ENCODE data around the gene CDH6.

The CDH6 gene

GRCh38 chr5:31182136-31182535 is 11.3 kb upstream of the CDH6 start:
- no peak for DNase-seq (ENCODE audit: low read depth)
- TF ChIP-seq, protein P1, sequence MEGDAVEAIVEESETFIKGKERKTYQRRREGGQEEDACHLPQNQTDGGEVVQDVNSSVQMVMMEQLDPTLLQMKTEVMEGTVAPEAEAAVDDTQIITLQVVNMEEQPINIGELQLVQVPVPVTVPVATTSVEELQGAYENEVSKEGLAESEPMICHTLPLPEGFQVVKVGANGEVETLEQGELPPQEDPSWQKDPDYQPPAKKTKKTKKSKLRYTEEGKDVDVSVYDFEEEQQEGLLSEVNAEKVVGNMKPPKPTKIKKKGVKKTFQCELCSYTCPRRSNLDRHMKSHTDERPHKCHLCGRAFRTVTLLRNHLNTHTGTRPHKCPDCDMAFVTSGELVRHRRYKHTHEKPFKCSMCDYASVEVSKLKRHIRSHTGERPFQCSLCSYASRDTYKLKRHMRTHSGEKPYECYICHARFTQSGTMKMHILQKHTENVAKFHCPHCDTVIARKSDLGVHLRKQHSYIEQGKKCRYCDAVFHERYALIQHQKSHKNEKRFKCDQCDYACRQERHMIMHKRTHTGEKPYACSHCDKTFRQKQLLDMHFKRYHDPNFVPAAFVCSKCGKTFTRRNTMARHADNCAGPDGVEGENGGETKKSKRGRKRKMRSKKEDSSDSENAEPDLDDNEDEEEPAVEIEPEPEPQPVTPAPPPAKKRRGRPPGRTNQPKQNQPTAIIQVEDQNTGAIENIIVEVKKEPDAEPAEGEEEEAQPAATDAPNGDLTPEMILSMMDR (conservative IDR thresholded peaks at IDR 0.05; ENCODE audit: control insufficient read depth, insufficient read depth, low read depth, low read length), result no peak
- no peak overlapping the region for H3K4me3 ChIP-seq (ENCODE audit: control insufficient read depth, low read depth, low read length)

DNA sequence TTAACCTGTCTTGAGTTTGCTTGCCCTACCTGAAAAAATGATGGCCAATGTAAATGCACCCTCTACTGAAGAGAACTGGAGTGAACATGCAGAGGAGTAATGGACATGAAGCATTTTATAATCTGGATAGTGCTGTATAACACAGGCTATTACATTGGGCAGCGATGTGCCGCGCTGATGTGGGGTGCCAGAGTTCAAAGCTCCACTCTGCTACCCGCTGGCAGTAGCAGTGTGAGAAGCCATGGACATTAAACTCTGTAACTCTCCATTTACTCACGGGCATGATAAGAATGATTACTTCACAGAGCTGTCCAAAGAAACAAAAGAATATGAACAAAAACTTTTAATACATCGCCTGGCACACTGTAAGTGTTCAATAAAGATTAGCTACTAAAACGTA is 7.5 kb upstream of the CDH6 start:
- TF ChIP-seq, protein P1 (conservative IDR thresholded peaks at IDR 0.05; ENCODE audit: control insufficient read depth, insufficient read depth, low read depth, low read length), result no peak
- H3K4me3 ChIP-seq (ENCODE audit: control insufficient read depth, low read depth, low read length), result no peak overlapping the region
- DNase-seq (ENCODE audit: low read depth), result no peak

GRCh38 chr5:31186672-31187267 is 6.7 kb upstream of the CDH6 start:
- TF ChIP-seq, protein P1 (conservative IDR thresholded peaks at IDR 0.05; ENCODE audit: control insufficient read depth, insufficient read depth, low read depth, low read length), result peak; percentile 83
- DNase-seq (ENCODE audit: low read depth), result peak; percentile 34
- no peak overlapping the region for H3K4me3 ChIP-seq (ENCODE audit: control insufficient read depth, low read depth, low read length)

DNA sequence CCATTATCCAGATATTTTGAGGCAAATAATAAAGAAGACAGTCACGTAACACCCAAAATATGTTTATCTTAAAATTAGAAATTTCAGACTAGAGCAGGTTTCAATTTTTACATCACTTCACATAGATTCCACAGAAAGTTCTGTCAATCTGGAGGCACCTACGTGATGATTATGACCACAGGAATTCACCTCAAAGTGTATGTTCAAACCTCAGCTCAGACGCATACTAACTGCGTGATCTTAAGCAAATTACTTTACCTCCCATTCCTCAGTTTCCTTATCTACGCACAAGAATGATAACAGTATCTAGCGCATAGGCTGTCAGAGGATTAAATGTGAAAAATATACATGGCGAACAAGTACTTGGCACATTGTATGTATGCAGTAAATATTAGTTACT is 5.9 kb upstream of the CDH6 start:
- H3K4me3 ChIP-seq (ENCODE audit: control insufficient read depth, low read depth, low read length), result no peak overlapping the region
- TF ChIP-seq, protein P1 (conservative IDR thresholded peaks at IDR 0.05; ENCODE audit: control insufficient read depth, insufficient read depth, low read depth, low read length), result no peak
- no peak for DNase-seq (ENCODE audit: low read depth)

DNA sequence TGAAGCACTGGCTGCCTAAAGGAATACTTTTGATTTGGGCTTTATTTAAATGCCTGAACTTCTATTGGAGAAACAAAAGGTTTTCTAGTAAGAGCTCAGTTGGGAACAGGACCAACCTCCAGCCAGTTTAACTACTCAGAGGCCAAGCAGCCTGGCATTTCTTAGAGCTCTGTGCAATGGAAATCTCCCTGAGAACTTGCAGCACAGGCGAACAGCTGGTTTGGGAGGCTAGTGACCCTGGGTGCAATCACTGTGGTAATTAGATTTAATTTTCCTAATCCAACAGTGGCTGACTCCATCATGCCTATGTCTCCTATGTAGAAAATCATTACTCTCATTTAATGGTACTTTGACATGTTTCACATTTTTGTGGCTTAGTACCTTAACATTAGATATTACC is 1.0 kb upstream of the CDH6 start:
- DNase-seq (ENCODE audit: low read depth), result no peak
- TF ChIP-seq, protein P1 (conservative IDR thresholded peaks at IDR 0.05; ENCODE audit: control insufficient read depth, insufficient read depth, low read depth, low read length), result no peak
- H3K4me3 ChIP-seq (ENCODE audit: control insufficient read depth, low read depth, low read length), result no peak overlapping the region

GRCh38 chr5:31193116-31193515 is 370 bp upstream of the CDH6 start:
- DNase-seq (ENCODE audit: low read depth), result no peak
- H3K4me3 ChIP-seq (ENCODE audit: control insufficient read depth, low read depth, low read length), result no peak overlapping the region

More at GRCh38 chr5:31193116-31193515, 370 bp upstream of the CDH6 start:
- TF ChIP-seq, protein P1 (conservative IDR thresholded peaks at IDR 0.05; ENCODE audit: control insufficient read depth, insufficient read depth, low read depth, low read length), result no peak
